HepG2 (cell line): Measurements from ENCODE around the gene KAZALD1. TPM values are rescaled to one million over a fixed set of nuclear protein-coding genes. Genes with fewer than 3 reads are reported as not detected.

Experiments
- ASH2L ChIP-seq: fragments of 300-600, 200-600 bp; sonication (generic); IDR thresholded peaks from 2 replicates; pipeline ENCODE4 v1.7.0; 2017; ENCODE audit warnings: low read depth, mild to moderate bottlenecking, moderate library complexity, mixed read lengths, low read length; ENCODE audit not compliant: insufficient read length
- BRCA1 ChIP-seq: sonication (generic); formaldehyde crosslinking; IDR thresholded peaks from 2 replicates; pipeline ENCODE4 v1.4.0; 2020; ENCODE audit warnings: missing genetic modification reagents
- JUNB ChIP-seq: sonication (generic); formaldehyde crosslinking; IDR thresholded peaks from 2 replicates; pipeline ENCODE4 v1.8.0; 2022; ENCODE audit warnings: missing genetic modification reagents, mild to moderate bottlenecking, borderline replicate concordance
- KDM1A ChIP-seq: IDR thresholded peaks from 2 replicates; pipeline ENCODE4 v1.6.1; 2016; ENCODE audit warnings: missing compliant biosample characterization
- NFE2L1 ChIP-seq: sonication (generic); formaldehyde crosslinking; IDR thresholded peaks from 2 replicates; pipeline ENCODE4 v1.4.0; 2020; ENCODE audit warnings: missing genetic modification reagents, mild to moderate bottlenecking, borderline replicate concordance
- NFIB ChIP-seq: sonication (generic); formaldehyde crosslinking; IDR thresholded peaks from 2 replicates; pipeline ENCODE4 v1.9.0; 2021; ENCODE audit warnings: missing genetic modification reagents, mild to moderate bottlenecking, borderline replicate concordance
- NR2F6 ChIP-seq, 2 experiments: IDR thresholded peaks; 2 replicates each; pipeline ENCODE4 v1.6.1; 2016; ENCODE audit warnings: antibody characterized with exemption in 1 of 2, mild to moderate bottlenecking in 1 of 2
- ZNF558 ChIP-seq: sonication (generic); formaldehyde crosslinking; IDR thresholded peaks from 2 replicates; pipeline ENCODE4 v1.9.0; 2022; ENCODE audit warnings: mild to moderate bottlenecking, missing genetic modification reagents, borderline replicate concordance
- ZNF781 ChIP-seq: sonication (generic); formaldehyde crosslinking; IDR thresholded peaks from 2 replicates; pipeline ENCODE4 v1.5.1; 2020; ENCODE audit warnings: borderline replicate concordance, mild to moderate bottlenecking, missing genetic modification reagents; ENCODE audit errors: not compliant biosample characterization
- polyA plus RNA-seq, 8 experiments: library from polyadenylated mRNA; depleted of rRNA in 3 of 8; stranded (reverse) in 7 of 8; unstranded in 1 of 8; fragments of >200 nt; fragmentation: Illumina TruSeq in 4 of 8; extraction: Trizol in 4 of 8; gene quantifications; 2 replicates each; pipeline versions ENCODE4 v1.2.1 to v1.2.3, GENCODE V29; 2011 to 2016; ENCODE audit warnings: low read depth in 4 of 8, missing spikeins in 1 of 8, mixed read lengths in 1 of 8; ENCODE audit not compliant: insufficient read depth in 1 of 8
- total RNA-seq, 5 experiments: library from RNA; depleted of rRNA; stranded (reverse); fragments of >200 nt; fragmentation: Illumina TruSeq; extraction: Trizol; gene quantifications; 2 replicates each; pipeline ENCODE4 v1.2.3, GENCODE V29; 2016; ENCODE audit warnings: low read depth in 1 of 5
- TF ChIP-seq, protein P1 (sequence below), 2 experiments: sonication (generic) in 1 of 2; formaldehyde crosslinking in 1 of 2; IDR thresholded peaks; 2 replicates each; pipeline versions ENCODE4 v1.4.0 to v1.6.1; 2018 to 2020; ENCODE audit warnings: missing genetic modification reagents in 2 of 2, borderline replicate concordance in 1 of 2, low read depth in 1 of 2, mild to moderate bottlenecking in 1 of 2, missing biosample characterization in 1 of 2
- TF ChIP-seq, protein P2 (sequence below): sonication (generic); formaldehyde crosslinking; IDR thresholded peaks from 2 replicates; pipeline ENCODE4 v1.5.0; 2020; ENCODE audit warnings: missing genetic modification reagents
- TF ChIP-seq, protein P3 (sequence below): IDR thresholded peaks from 2 replicates; pipeline ENCODE4 v1.6.1; 2016; ENCODE audit warnings: low read depth, borderline replicate concordance
- TF ChIP-seq, protein P4 (sequence below): IDR thresholded peaks from 2 replicates; pipeline ENCODE4 v1.6.1; 2018; ENCODE audit warnings: missing genetic modification reagents, mild to moderate bottlenecking, missing compliant biosample characterization

The KAZALD1 gene
- total and polyA plus RNA-seq, 2 of the 13 experiments (the other 11 are each of a cell fraction or from before 2014, with no cell fraction given), result 16.7 to 27.7 TPM

DNA sequence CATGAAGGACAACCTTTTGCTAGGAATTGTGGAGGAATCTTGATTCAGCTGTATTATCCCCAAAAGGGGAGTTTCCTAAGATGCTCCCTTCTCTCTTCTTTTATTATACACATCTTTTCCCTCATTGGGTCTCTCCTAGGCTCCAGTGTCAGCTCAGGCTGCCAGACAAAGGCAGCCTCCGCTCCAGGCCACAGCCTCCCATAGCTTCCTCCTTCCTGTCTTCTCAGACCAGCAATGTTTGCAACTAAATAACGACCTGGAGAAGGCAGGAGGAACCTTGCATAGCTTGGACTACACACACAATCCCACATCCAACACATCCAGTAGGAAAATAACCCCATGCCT lies 18.5 kb upstream of the KAZALD1 start (continued):
- TF ChIP-seq, protein P1, sequence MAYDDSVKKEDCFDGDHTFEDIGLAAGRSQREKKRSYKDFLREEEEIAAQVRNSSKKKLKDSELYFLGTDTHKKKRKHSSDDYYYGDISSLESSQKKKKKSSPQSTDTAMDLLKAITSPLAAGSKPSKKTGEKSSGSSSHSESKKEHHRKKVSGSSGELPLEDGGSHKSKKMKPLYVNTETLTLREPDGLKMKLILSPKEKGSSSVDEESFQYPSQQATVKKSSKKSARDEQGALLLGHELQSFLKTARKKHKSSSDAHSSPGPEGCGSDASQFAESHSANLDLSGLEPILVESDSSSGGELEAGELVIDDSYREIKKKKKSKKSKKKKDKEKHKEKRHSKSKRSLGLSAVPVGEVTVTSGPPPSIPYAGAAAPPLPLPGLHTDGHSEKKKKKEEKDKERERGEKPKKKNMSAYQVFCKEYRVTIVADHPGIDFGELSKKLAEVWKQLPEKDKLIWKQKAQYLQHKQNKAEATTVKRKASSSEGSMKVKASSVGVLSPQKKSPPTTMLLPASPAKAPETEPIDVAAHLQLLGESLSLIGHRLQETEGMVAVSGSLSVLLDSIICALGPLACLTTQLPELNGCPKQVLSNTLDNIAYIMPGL (CRISPR knock-in tag; IDR thresholded peaks at IDR 0.05; ENCODE audit: borderline replicate concordance in 1 of 2, low read depth in 1 of 2), result no peak
- TF ChIP-seq NR2F6 (IDR thresholded peaks at IDR 0.05) (no peak), NR2F6 (CRISPR knock-in tag; IDR thresholded peaks at IDR 0.05) (no peak), NFE2L1 (no peak), ZNF558 (CRISPR knock-in tag) (no peak), BRCA1 (CRISPR knock-in tag) (no peak), ZNF781 (CRISPR knock-in tag) (no peak), JUNB (CRISPR knock-in tag) (no peak), NFIB (CRISPR knock-in tag) (no peak), ASH2L (peak; percentile 10), KDM1A (CRISPR knock-in tag) (no peak)
- TF ChIP-seq, protein P2, sequence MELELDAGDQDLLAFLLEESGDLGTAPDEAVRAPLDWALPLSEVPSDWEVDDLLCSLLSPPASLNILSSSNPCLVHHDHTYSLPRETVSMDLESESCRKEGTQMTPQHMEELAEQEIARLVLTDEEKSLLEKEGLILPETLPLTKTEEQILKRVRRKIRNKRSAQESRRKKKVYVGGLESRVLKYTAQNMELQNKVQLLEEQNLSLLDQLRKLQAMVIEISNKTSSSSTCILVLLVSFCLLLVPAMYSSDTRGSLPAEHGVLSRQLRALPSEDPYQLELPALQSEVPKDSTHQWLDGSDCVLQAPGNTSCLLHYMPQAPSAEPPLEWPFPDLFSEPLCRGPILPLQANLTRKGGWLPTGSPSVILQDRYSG (CRISPR knock-in tag), result no peak
- TF ChIP-seq, protein P3, sequence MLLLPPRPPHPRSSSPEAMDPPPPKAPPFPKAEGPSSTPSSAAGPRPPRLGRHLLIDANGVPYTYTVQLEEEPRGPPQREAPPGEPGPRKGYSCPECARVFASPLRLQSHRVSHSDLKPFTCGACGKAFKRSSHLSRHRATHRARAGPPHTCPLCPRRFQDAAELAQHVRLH (CRISPR knock-in tag), result peak; percentile 5; the same call in 1 of the 2 replicates
- TF ChIP-seq, protein P4, sequence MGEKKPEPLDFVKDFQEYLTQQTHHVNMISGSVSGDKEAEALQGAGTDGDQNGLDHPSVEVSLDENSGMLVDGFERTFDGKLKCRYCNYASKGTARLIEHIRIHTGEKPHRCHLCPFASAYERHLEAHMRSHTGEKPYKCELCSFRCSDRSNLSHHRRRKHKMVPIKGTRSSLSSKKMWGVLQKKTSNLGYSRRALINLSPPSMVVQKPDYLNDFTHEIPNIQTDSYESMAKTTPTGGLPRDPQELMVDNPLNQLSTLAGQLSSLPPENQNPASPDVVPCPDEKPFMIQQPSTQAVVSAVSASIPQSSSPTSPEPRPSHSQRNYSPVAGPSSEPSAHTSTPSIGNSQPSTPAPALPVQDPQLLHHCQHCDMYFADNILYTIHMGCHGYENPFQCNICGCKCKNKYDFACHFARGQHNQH (CRISPR knock-in tag), result no peak
- TF ChIP-seq, all 625 proteins: peak for 5
